HEK293 (cell line): ENCODE data around the gene ERO1B.

Experiments
- CTCF ChIA-PET: fragments of 350-600 bp; formaldehyde crosslinking; extraction: SDS; loops from one replicate; lab custom pipeline; 2021; ENCODE audit warnings: antibody characterized with exemption; lab: Yijun Ruan, JAX
- POLR2A ChIA-PET: fragments of 300-600 bp; formaldehyde crosslinking; extraction: SDS; loops from one replicate; lab custom pipeline; 2020; ENCODE audit warnings: antibody characterized with exemption, inconsistent platforms; lab: Yijun Ruan, JAX
- H3K27ac ChIP-seq: fragments of 200-500 bp; sonication (Bioruptor generic); 2 replicates; pipeline ENCODE4 v1.5.1; 2014; ENCODE audit warnings: low read depth, low read length, control low read depth, inconsistent platforms; ENCODE audit errors: extremely low read depth
- H3K36me3 ChIP-seq, 2 experiments: fragments of 200-500 bp in 1 of 2; sonication (Bioruptor generic) in 1 of 2; 1 replicate in 1 of 2; 2 replicates in 1 of 2; pipeline ENCODE4 v1.5.1; 2014 to 2017; ENCODE audit warnings: inconsistent platforms in 2 of 2, low read length in 2 of 2; ENCODE audit not compliant: control insufficient read depth in 2 of 2, insufficient read depth in 1 of 2
- H3K4me1 ChIP-seq: fragments of 200-500 bp; sonication (Bioruptor generic); 2 replicates; pipeline ENCODE4 v1.5.1; 2014; ENCODE audit warnings: mild to moderate bottlenecking, low read length, inconsistent platforms; ENCODE audit not compliant: control insufficient read depth, insufficient read depth
- H3K4me3 ChIP-seq: 2 replicates; pipeline ENCODE4 v1.5.1; 2011; ENCODE audit warnings: low read depth, mild to moderate bottlenecking, control low read depth, low read length, moderate library complexity
- H3K9me3 ChIP-seq: fragments of 200-500 bp; sonication (Bioruptor generic); 2 replicates; pipeline ENCODE4 v1.5.1; 2014; ENCODE audit warnings: low read depth, low read length, inconsistent platforms; ENCODE audit not compliant: control insufficient read depth, insufficient read depth
- BCL11B ChIP-seq: fragments of 450-650 bp; formaldehyde crosslinking; IDR thresholded peaks from 2 replicates; pipeline ENCODE4 v1.5.1; 2016; ENCODE audit warnings: low read depth, missing biosample characterization, missing genetic modification characterization
- FEZF1 ChIP-seq: fragments of 450-650 bp; formaldehyde crosslinking; IDR thresholded peaks from 2 replicates; pipeline ENCODE4 v1.5.1; 2016; ENCODE audit warnings: missing biosample characterization, missing genetic modification characterization
- HIC1 ChIP-seq: fragments of 450-650 bp; formaldehyde crosslinking; IDR thresholded peaks from 2 replicates; pipeline ENCODE4 v1.5.1; 2016; ENCODE audit warnings: missing biosample characterization, missing genetic modification characterization
- INSM2 ChIP-seq: fragments of 450-650 bp; formaldehyde crosslinking; IDR thresholded peaks from 2 replicates; pipeline ENCODE4 v1.5.1; 2016; ENCODE audit warnings: missing biosample characterization, missing genetic modification characterization
- KLF1 ChIP-seq: fragments of 450-650 bp; formaldehyde crosslinking; IDR thresholded peaks from 2 replicates; pipeline ENCODE4 v1.5.1; 2016; ENCODE audit warnings: missing biosample characterization, missing genetic modification characterization
- KLF10 ChIP-seq: fragments of 450-650 bp; IDR thresholded peaks from 2 replicates; pipeline ENCODE4 v1.5.1; 2018; ENCODE audit warnings: missing biosample characterization, mild to moderate bottlenecking, missing genetic modification characterization
- OSR2 ChIP-seq: fragments of 450-650 bp; formaldehyde crosslinking; IDR thresholded peaks from 2 replicates; pipeline ENCODE4 v1.5.1; 2016; ENCODE audit warnings: missing biosample characterization, missing genetic modification characterization
- PRDM6 ChIP-seq: fragments of 450-650 bp; formaldehyde crosslinking; IDR thresholded peaks from 2 replicates; pipeline ENCODE4 v1.5.1; 2017; ENCODE audit warnings: missing biosample characterization, missing genetic modification characterization
- SCRT1 ChIP-seq: fragments of 450-650 bp; formaldehyde crosslinking; IDR thresholded peaks from 2 replicates; pipeline ENCODE4 v1.5.1; 2016; ENCODE audit warnings: missing biosample characterization, missing genetic modification characterization, borderline replicate concordance
- SETDB1 ChIP-seq: IDR thresholded peaks from one replicate; pipeline ENCODE4 v1.6.1; 2017; ENCODE audit warnings: mild to moderate bottlenecking, low read length, moderate library complexity, mixed read lengths; ENCODE audit not compliant: insufficient read length
- TCF7L2 ChIP-seq: IDR thresholded peaks from 2 replicates; pipeline ENCODE4 v1.6.1; 2011; ENCODE audit warnings: low read depth, mild to moderate bottlenecking, inconsistent platforms, low read length, moderate library complexity, borderline replicate concordance
- YY2 ChIP-seq: fragments of 450-650 bp; formaldehyde crosslinking; IDR thresholded peaks from 2 replicates; pipeline ENCODE4 v1.5.1; 2016; ENCODE audit warnings: missing biosample characterization, missing genetic modification characterization
- ZBTB26 ChIP-seq: fragments of 450-650 bp; formaldehyde crosslinking; optimal IDR thresholded peaks from 2 replicates; pipeline ENCODE3; 2016; ENCODE audit warnings: missing biosample characterization, mild to moderate bottlenecking, missing genetic modification characterization
- ZEB2 ChIP-seq: fragments of 450-650 bp; formaldehyde crosslinking; IDR thresholded peaks from 2 replicates; pipeline ENCODE4 v1.5.1; 2016; ENCODE audit warnings: missing biosample characterization, missing genetic modification characterization
- ZNF132 ChIP-seq: fragments of 450-650 bp; formaldehyde crosslinking; IDR thresholded peaks from 2 replicates; pipeline ENCODE4 v1.5.1; 2017; ENCODE audit warnings: missing biosample characterization, missing genetic modification characterization, borderline replicate concordance
- ZNF174 ChIP-seq: fragments of 450-650 bp; formaldehyde crosslinking; IDR thresholded peaks from 2 replicates; pipeline ENCODE4 v1.5.0; 2017; ENCODE audit warnings: missing biosample characterization, mild to moderate bottlenecking, missing genetic modification characterization
- ZNF2 ChIP-seq: fragments of 450-650 bp; formaldehyde crosslinking; IDR thresholded peaks from 2 replicates; pipeline ENCODE4 v1.5.1; 2016; ENCODE audit warnings: missing biosample characterization, missing genetic modification characterization
- ZNF248 ChIP-seq: fragments of 450-650 bp; formaldehyde crosslinking; IDR thresholded peaks from 2 replicates; pipeline ENCODE4 v1.5.1; 2017; ENCODE audit warnings: missing biosample characterization, missing genetic modification characterization
- ZNF473 ChIP-seq: fragments of 450-650 bp; formaldehyde crosslinking; IDR thresholded peaks from 2 replicates; pipeline ENCODE4 v1.5.1; 2017; ENCODE audit warnings: missing biosample characterization, missing genetic modification characterization
- ZNF501 ChIP-seq: fragments of 450-650 bp; formaldehyde crosslinking; IDR thresholded peaks from 2 replicates; pipeline ENCODE4 v1.5.1; 2016; ENCODE audit warnings: missing biosample characterization, missing genetic modification characterization
- ZNF513 ChIP-seq: fragments of 450-650 bp; IDR thresholded peaks from 2 replicates; pipeline ENCODE4 v1.5.1; 2018; ENCODE audit warnings: missing biosample characterization, missing genetic modification characterization
- ZNF585B ChIP-seq: fragments of 450-650 bp; formaldehyde crosslinking; IDR thresholded peaks from 2 replicates; pipeline ENCODE4 v1.5.1; 2016; ENCODE audit warnings: missing biosample characterization, missing genetic modification characterization
- ZNF664 ChIP-seq: fragments of 450-650 bp; formaldehyde crosslinking; IDR thresholded peaks from 2 replicates; pipeline ENCODE4 v1.5.1; 2016; ENCODE audit warnings: missing biosample characterization, missing genetic modification characterization
- ZNF777 ChIP-seq: fragments of 450-650 bp; formaldehyde crosslinking; IDR thresholded peaks from 2 replicates; pipeline ENCODE4 v1.5.1; 2017; ENCODE audit warnings: missing biosample characterization, missing genetic modification characterization, borderline replicate concordance
- ZSCAN30 ChIP-seq: fragments of 450-650 bp; IDR thresholded peaks from 2 replicates; pipeline ENCODE4 v1.5.1; 2018; ENCODE audit warnings: missing biosample characterization, mild to moderate bottlenecking, missing genetic modification characterization, moderate library complexity

ERO1B gene

GRCh38 chr1:236209185-236209584, 72.6 kb downstream of the ERO1B start:
- Histone ChIP-seq H3K9me3 (no peaks in the 10 kb centered on the region), H3K27ac (no peak overlapping the region), H3K4me1 (peaks cover 14% of the 10 kb centered on the region), H3K36me3 (peaks cover 5 to 9% of the 10 kb centered on the region in 2 experiments; a peak in 2 of 3 replicates), H3K4me3 (no peak overlapping the region)
- POLR2A ChIA-PET: no interaction called here
- TF ChIP-seq ZNF777 (tag by site-specific recombination) (no peak), ZNF585B (tag by site-specific recombination) (no peak), ZNF501 (tag by site-specific recombination) (no peak), FEZF1 (tag by site-specific recombination) (peak; percentile 51), ZNF248 (no peak), INSM2 (no peak), ZNF174 (tag by site-specific recombination) (no peak), KLF10 (tag by site-specific recombination) (no peak), BCL11B (tag by site-specific recombination) (no peak), ZSCAN30 (tag by site-specific recombination) (no peak), ZNF132 (tag by site-specific recombination) (no peak), SCRT1 (tag by site-specific recombination) (no peak), PRDM6 (tag by site-specific recombination) (peak; percentile 55)
- CTCF ChIA-PET: interaction anchor here (0.6 kb wide), 1 partner anchor 393 kb away, joined by 3 read pairs; no protein-coding TSS in a partner anchor

- POLR2A ChIA-PET: no interaction called here
- no peak overlapping the region for H3K27ac ChIP-seq
- H3K4me1 ChIP-seq: peaks cover 14% of the 10 kb centered on the region
- no peak overlapping the region for H3K4me3 ChIP-seq
- no peaks in the 10 kb centered on the region for H3K9me3 ChIP-seq
- H3K36me3 ChIP-seq: peaks cover 5 to 6% of the 10 kb centered on the region in 2 experiments
- no peak for TF ChIP-seq ZSCAN30 (tag by site-specific recombination)
- TF ChIP-seq HIC1 (tag by site-specific recombination): no peak
- no peak for TF ChIP-seq FEZF1 (tag by site-specific recombination)
- TF ChIP-seq SETDB1: no peak
- TF ChIP-seq, all 188 proteins: peak for 0
- CTCF ChIA-PET: interaction anchor here (0.6 to 1.5 kb wide), 2 partner anchors 13 to 103 kb away, joined by 3 to 4 read pairs; no protein-coding TSS in a partner anchor
These were observed 74.2 kb downstream of the ERO1B start for GRCh38 chr1:236207569-236207968.

GRCh38 chr1:236207121-236207520, 74.6 kb downstream of the ERO1B start:
- Histone ChIP-seq H3K4me1 (peaks cover 14% of the 10 kb centered on the region), H3K36me3 (peaks cover 6 to 9% of the 10 kb centered on the region in 2 experiments), H3K27ac (no peak overlapping the region), H3K9me3 (no peaks in the 10 kb centered on the region), H3K4me3 (no peak overlapping the region)
- ChIA-PET POLR2A (no interaction called here), CTCF (interaction anchor here (1.5 kb wide), 1 partner anchor 103 kb away, joined by 3 read pairs; no protein-coding TSS in a partner anchor)
- no peak for TF ChIP-seq ZNF585B (tag by site-specific recombination)
- TF ChIP-seq OSR2 (tag by site-specific recombination): no peak
- TF ChIP-seq ZNF513 (tag by site-specific recombination): no peak
- no peak for TF ChIP-seq TCF7L2
- TF ChIP-seq KLF1 (tag by site-specific recombination): no peak
- no peak for TF ChIP-seq ZNF473
- TF ChIP-seq ZNF2 (tag by site-specific recombination): no peak
- TF ChIP-seq ZEB2: no peak
- TF ChIP-seq ZBTB26 (tag by site-specific recombination): no peak
- no peak for TF ChIP-seq YY2 (tag by site-specific recombination)
- no peak for TF ChIP-seq ZNF664 (tag by site-specific recombination)
